Liver (tissue), 3 donors: ENCODE data around the gene NRG3.

Experiments
- GABPA ChIP-seq, 2 donors: IDR thresholded peaks in 1 of 2; conservative IDR thresholded peaks in 1 of 2; 2 replicates each; pipeline ENCODE4 v1.6.1; 2016; ENCODE audit warnings: antibody characterized with exemption in 2 of 2, mild to moderate bottlenecking in 1 of 2, moderate library complexity in 1 of 2
- JUND ChIP-seq, 2 donors: IDR thresholded peaks; 2 replicates each; pipeline ENCODE4 v1.6.1; 2016; ENCODE audit warnings: antibody characterized with exemption in 2 of 2
- RAD21 ChIP-seq, 2 donors: IDR thresholded peaks; 2 replicates each; pipeline ENCODE4 v1.6.1; 2016; ENCODE audit warnings: antibody characterized with exemption in 2 of 2, mild to moderate bottlenecking in 2 of 2
- SP1 ChIP-seq: IDR thresholded peaks from 2 replicates; pipeline ENCODE4 v1.6.1; 2018; ENCODE audit warnings: antibody characterized with exemption, mild to moderate bottlenecking
- TAF1 ChIP-seq: conservative IDR thresholded peaks from 2 replicates; pipeline ENCODE4 v1.6.1; 2016; ENCODE audit warnings: antibody characterized with exemption, mild to moderate bottlenecking
- TF ChIP-seq, protein P1 (sequence below): fragments of 150-350 bp; IDR thresholded peaks from 2 replicates; pipeline ENCODE4 v1.5.1; 2017; ENCODE audit warnings: improper control_type of control experiment, low read depth, low read length; ENCODE audit not compliant: missing input control
- TF ChIP-seq, protein P2 (sequence below): IDR thresholded peaks from 2 replicates; pipeline ENCODE4 v1.6.1; 2016; ENCODE audit warnings: antibody characterized with exemption
- TF ChIP-seq, protein P3 (sequence below): IDR thresholded peaks from 2 replicates; pipeline ENCODE4 v1.6.1; 2016; ENCODE audit warnings: antibody characterized with exemption
- TF ChIP-seq, protein P4 (sequence below): IDR thresholded peaks from 2 replicates; pipeline ENCODE4 v1.6.1; 2016; ENCODE audit warnings: antibody characterized with exemption
- donor health status: healthy.
- donor health status: healthy.

DNA sequence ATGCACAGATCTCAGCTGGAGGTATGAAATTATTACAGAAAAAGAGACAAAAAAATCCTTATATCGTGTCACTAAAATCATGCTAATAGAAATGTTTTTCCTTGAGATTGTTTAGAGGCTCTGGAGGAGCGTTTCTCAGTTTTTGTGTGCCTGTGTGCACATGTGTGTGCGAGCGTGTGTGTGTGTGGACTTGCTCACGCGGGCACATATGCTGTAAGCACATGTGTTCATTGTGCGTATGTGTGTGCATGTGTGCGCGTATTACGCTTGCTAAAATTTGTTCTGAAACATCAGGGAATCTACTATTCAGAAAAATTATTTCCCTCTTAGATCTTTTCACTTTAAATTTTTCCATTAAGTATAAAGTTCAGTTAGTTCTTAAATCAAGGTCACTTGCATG is 1111.2 kb downstream of the NRG3 start:
- TF ChIP-seq, protein P1, sequence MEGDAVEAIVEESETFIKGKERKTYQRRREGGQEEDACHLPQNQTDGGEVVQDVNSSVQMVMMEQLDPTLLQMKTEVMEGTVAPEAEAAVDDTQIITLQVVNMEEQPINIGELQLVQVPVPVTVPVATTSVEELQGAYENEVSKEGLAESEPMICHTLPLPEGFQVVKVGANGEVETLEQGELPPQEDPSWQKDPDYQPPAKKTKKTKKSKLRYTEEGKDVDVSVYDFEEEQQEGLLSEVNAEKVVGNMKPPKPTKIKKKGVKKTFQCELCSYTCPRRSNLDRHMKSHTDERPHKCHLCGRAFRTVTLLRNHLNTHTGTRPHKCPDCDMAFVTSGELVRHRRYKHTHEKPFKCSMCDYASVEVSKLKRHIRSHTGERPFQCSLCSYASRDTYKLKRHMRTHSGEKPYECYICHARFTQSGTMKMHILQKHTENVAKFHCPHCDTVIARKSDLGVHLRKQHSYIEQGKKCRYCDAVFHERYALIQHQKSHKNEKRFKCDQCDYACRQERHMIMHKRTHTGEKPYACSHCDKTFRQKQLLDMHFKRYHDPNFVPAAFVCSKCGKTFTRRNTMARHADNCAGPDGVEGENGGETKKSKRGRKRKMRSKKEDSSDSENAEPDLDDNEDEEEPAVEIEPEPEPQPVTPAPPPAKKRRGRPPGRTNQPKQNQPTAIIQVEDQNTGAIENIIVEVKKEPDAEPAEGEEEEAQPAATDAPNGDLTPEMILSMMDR, result no peak
- TF ChIP-seq, protein P2, sequence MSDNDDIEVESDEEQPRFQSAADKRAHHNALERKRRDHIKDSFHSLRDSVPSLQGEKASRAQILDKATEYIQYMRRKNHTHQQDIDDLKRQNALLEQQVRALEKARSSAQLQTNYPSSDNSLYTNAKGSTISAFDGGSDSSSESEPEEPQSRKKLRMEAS, result no peak
- TF ChIP-seq, protein P3, sequence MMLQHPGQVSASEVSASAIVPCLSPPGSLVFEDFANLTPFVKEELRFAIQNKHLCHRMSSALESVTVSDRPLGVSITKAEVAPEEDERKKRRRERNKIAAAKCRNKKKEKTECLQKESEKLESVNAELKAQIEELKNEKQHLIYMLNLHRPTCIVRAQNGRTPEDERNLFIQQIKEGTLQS, result no peak
- TF ChIP-seq JUND (IDR thresholded peaks at IDR 0.05) (no peak), SP1 (no peak), GABPA (IDR thresholded peaks at IDR 0.05 in 1 of 2, conservative IDR thresholded peaks at IDR 0.05 in 1 of 2) (no peak), TAF1 (no peak), RAD21 (IDR thresholded peaks at IDR 0.05) (no peak)
- TF ChIP-seq, protein P4, sequence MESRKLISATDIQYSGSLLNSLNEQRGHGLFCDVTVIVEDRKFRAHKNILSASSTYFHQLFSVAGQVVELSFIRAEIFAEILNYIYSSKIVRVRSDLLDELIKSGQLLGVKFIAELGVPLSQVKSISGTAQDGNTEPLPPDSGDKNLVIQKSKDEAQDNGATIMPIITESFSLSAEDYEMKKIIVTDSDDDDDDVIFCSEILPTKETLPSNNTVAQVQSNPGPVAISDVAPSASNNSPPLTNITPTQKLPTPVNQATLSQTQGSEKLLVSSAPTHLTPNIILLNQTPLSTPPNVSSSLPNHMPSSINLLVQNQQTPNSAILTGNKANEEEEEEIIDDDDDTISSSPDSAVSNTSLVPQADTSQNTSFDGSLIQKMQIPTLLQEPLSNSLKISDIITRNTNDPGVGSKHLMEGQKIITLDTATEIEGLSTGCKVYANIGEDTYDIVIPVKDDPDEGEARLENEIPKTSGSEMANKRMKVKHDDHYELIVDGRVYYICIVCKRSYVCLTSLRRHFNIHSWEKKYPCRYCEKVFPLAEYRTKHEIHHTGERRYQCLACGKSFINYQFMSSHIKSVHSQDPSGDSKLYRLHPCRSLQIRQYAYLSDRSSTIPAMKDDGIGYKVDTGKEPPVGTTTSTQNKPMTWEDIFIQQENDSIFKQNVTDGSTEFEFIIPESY, result no peak
